Fibroblast of lung (primary cell): ENCODE results near the gene BFSP2.

Source experiments
- EZH2 ChIP-seq: IDR thresholded peaks from 2 replicates; pipeline ENCODE4 v1.5.1; 2012; ENCODE audit warnings: low read length, control low read depth, mild to moderate bottlenecking; ENCODE audit errors: missing control alignments
- TF ChIP-seq, protein P1 (sequence below), 2 donors: IDR thresholded peaks in 1 of 2; conservative IDR thresholded peaks in 1 of 2; 1 replicate in 1 of 2; 2 replicates in 1 of 2; pipeline ENCODE4 v1.5.1; 2011 to 2012; ENCODE audit warnings: low read length in 2 of 2, control low read depth in 1 of 2, inconsistent platforms in 1 of 2, low read depth in 1 of 2, mild to moderate bottlenecking in 1 of 2

DNA sequence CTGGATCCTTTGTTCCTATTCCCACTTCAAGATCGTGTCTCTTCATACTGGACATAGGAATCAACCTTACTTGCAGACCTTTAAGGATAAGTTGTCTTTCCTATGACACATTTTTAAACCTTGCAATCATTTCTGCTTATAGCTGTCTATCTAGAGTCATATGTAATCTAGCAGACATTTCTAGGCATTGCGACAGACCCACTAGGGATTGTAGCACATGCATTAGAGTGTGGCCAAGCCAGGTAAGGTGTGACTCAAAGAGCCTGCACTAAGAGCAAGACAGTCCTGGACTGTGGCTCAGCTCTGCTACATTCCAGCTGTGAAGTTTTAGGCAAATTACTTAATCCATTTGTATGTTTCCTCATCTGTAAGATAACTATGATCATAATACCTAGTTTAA is 38.8 kb upstream of the BFSP2 start:
- TF ChIP-seq, protein P1, sequence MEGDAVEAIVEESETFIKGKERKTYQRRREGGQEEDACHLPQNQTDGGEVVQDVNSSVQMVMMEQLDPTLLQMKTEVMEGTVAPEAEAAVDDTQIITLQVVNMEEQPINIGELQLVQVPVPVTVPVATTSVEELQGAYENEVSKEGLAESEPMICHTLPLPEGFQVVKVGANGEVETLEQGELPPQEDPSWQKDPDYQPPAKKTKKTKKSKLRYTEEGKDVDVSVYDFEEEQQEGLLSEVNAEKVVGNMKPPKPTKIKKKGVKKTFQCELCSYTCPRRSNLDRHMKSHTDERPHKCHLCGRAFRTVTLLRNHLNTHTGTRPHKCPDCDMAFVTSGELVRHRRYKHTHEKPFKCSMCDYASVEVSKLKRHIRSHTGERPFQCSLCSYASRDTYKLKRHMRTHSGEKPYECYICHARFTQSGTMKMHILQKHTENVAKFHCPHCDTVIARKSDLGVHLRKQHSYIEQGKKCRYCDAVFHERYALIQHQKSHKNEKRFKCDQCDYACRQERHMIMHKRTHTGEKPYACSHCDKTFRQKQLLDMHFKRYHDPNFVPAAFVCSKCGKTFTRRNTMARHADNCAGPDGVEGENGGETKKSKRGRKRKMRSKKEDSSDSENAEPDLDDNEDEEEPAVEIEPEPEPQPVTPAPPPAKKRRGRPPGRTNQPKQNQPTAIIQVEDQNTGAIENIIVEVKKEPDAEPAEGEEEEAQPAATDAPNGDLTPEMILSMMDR (conservative IDR thresholded peaks at IDR 0.05 in 1 of 2, IDR thresholded peaks at IDR 0.05 in 1 of 2; ENCODE audit: low read depth in 1 of 2, low read length in 2 of 2), result no peak
- TF ChIP-seq EZH2, result no peak
